A549 (cell line): Measurements from ENCODE around the gene KCNG4. TPM values are rescaled to one million over a fixed set of nuclear protein-coding genes. Genes with fewer than 3 reads are reported as not detected.

Experiments used
- ATAC-seq, 2 experiments: fragments of 200-7000 bp in 1 of 2; fragments of >200 bp in 1 of 2; cut with Nextera tagmentation in 1 of 2; cut with Tn5 transposase in 1 of 2; 3 replicates each; pipeline versions ENCODE4 v1.8.0 to v1.9.1; 2018 to 2020; ENCODE audit warnings: mild to moderate bottlenecking in 1 of 2, moderate library complexity in 1 of 2
- CTCF ChIA-PET: fragments of 300-600 bp; sonication (Branson Sonifier 250); formaldehyde crosslinking; extraction: SDS; loops from one replicate; lab custom pipeline; 2021; ENCODE audit warnings: antibody characterized with exemption, inconsistent platforms; lab: Yijun Ruan, JAX
- POLR2A ChIA-PET: fragments of 350-600 bp; formaldehyde crosslinking; extraction: SDS; loops from one replicate; lab custom pipeline; 2021; ENCODE audit warnings: antibody characterized with exemption, inconsistent platforms; lab: Yijun Ruan, JAX
- DNase-seq, 2 experiments: peaks; one replicate each; pipeline versions ENCODE4 v3.0.0 to v3.0.0-alpha.2; 2011 to 2016; ENCODE audit warnings: low read depth in 1 of 2, low spot score in 1 of 2
- FAIRE-seq: peaks from 2 replicates; lab custom pipeline; 2011; peaks lifted over from hg19 to GRCh38; lab: Jason Lieb, UNC
- H3K27ac ChIP-seq, 2 experiments: fragments of >200 bp; sonication (Bioruptor Twin); formaldehyde crosslinking; 3 replicates each; pipeline ENCODE4 v1.5.1; 2016 to 2017
- H3K4me1 ChIP-seq: fragments of >200 bp; sonication (Bioruptor Twin); formaldehyde crosslinking; 3 replicates; pipeline ENCODE4 v1.6.1; 2016
- H3K4me2 ChIP-seq: fragments of >200 bp; sonication (Bioruptor Twin); formaldehyde crosslinking; 3 replicates; pipeline ENCODE4 v1.6.1; 2016
- H3K4me3 ChIP-seq: fragments of >200 bp; sonication (Bioruptor Twin); formaldehyde crosslinking; 3 replicates; pipeline ENCODE4 v1.5.1; 2016
- H3K9me3 ChIP-seq: fragments of >200 bp; sonication (Bioruptor Twin); formaldehyde crosslinking; 3 replicates; pipeline ENCODE4 v1.6.1; 2016
- CHD2 ChIP-seq: fragments of 150-350 bp; IDR thresholded peaks from 2 replicates; pipeline ENCODE4 v1.6.1; 2014; ENCODE audit warnings: low read length; ENCODE audit not compliant: partially characterized antibody
- CHD4 ChIP-seq: fragments of 200-600 bp; sonication (generic); IDR thresholded peaks from 2 replicates; pipeline ENCODE4 v1.6.1; 2016; ENCODE audit warnings: antibody characterized with exemption, mild to moderate bottlenecking, borderline replicate concordance
- CTCF ChIP-seq: fragments of >200 bp; sonication (Bioruptor Twin); formaldehyde crosslinking; IDR thresholded peaks from 3 replicates; pipeline ENCODE4 v1.5.1; 2016
- E2F6 ChIP-seq: IDR thresholded peaks from 2 replicates; pipeline ENCODE4 v1.6.1; 2012; ENCODE audit warnings: low read depth, borderline replicate concordance
- HES2 ChIP-seq: fragments of >200 bp; sonication (Bioruptor Twin); formaldehyde crosslinking; IDR thresholded peaks from 2 replicates; pipeline ENCODE4 v1.6.1; 2016
- HOXB5 ChIP-seq: fragments of 250-450 bp; sonication (Bioruptor Pico); IDR thresholded peaks from 2 replicates; pipeline ENCODE4 v1.5.0; 2020; ENCODE audit warnings: mild to moderate bottlenecking, moderate library complexity
- KDM5A ChIP-seq: fragments of 200-600 bp; sonication (generic); IDR thresholded peaks from 2 replicates; pipeline ENCODE4 v1.6.1; 2016; ENCODE audit warnings: antibody characterized with exemption, mild to moderate bottlenecking
- MAFK ChIP-seq: fragments of 450-650 bp; IDR thresholded peaks from 2 replicates; pipeline ENCODE4 v1.6.1; 2014; ENCODE audit not compliant: partially characterized antibody
- MYC ChIP-seq: IDR thresholded peaks from 2 replicates; pipeline ENCODE4 v1.6.1; 2012; ENCODE audit warnings: mild to moderate bottlenecking, inconsistent platforms, low read length, improper control_type of control experiment, borderline replicate concordance
- NFE2L2 ChIP-seq: fragments of 150-350 bp; conservative IDR thresholded peaks from 2 replicates; pipeline ENCODE4 v1.6.1; 2014; ENCODE audit warnings: low read length
- NPAS2 ChIP-seq: fragments of 250-450 bp; sonication (Bioruptor Pico); IDR thresholded peaks from 2 replicates; pipeline ENCODE4 v1.8.0; 2022; ENCODE audit warnings: mild to moderate bottlenecking, moderate library complexity, borderline replicate concordance
- POLR2A ChIP-seq: IDR thresholded peaks from 2 replicates; pipeline ENCODE4 v1.6.1; 2012; ENCODE audit warnings: mild to moderate bottlenecking, low read length
- RAD21 ChIP-seq, 2 experiments: fragments of >200 bp in 1 of 2; sonication (Bioruptor Twin) in 1 of 2; formaldehyde crosslinking in 1 of 2; IDR thresholded peaks in 1 of 2; conservative IDR thresholded peaks in 1 of 2; 2 replicates in 1 of 2; 3 replicates in 1 of 2; pipeline ENCODE4 v1.6.1; 2012 to 2018; ENCODE audit warnings: inconsistent platforms in 1 of 2
- RFX5 ChIP-seq: fragments of 450-650 bp; IDR thresholded peaks from 2 replicates; pipeline ENCODE4 v1.7.1; 2014; ENCODE audit warnings: antibody characterized with exemption, mild to moderate bottlenecking, moderate library complexity
- ZFP36 ChIP-seq: fragments of 450-650 bp; IDR thresholded peaks from 2 replicates; pipeline ENCODE4 v1.6.1; 2014; ENCODE audit warnings: borderline replicate concordance; ENCODE audit not compliant: partially characterized antibody
- ZSCAN20 ChIP-seq: fragments of 250-450 bp; sonication (Bioruptor Pico); IDR thresholded peaks from 2 replicates; pipeline ENCODE4 v1.8.0; 2022; ENCODE audit warnings: mild to moderate bottlenecking, moderate library complexity
- WGBS: methylation state at CpG from one replicate; pipeline ENCODE4 v1.1.6; 2017; ENCODE audit errors: missing lambda C conversion rate; 5-methylcytosine and 5-hydroxymethylcytosine counted together
- polyA plus RNA-seq, 4 experiments: library from polyadenylated mRNA; depleted of rRNA in 3 of 4; stranded (reverse); fragments of >200 nt; fragmentation: RNase III in 1 of 4; extraction: RNeasy Plus Mini Kit Qiagen cat#74134 plus additional on column Dnase treatment in 1 of 4; gene quantifications; 2 replicates in 3 of 4; 3 replicates in 1 of 4; pipeline ENCODE4 v1.2.3, GENCODE V29; 2011 to 2017

Gene KCNG4
- polyA plus RNA-seq, 2 of the 4 experiments (the other 2 are of a cell fraction), result not detected

GRCh38 chr16:84240455-84240854, 643 bp upstream of the KCNG4 start:
- no peak for DNase-seq
- H3K9me3 ChIP-seq, result no peaks in the 10 kb centered on the region; the same call in 2 of the 3 replicates
- no peak for ATAC-seq
- H3K4me3 ChIP-seq, result no peak overlapping the region
- TF ChIP-seq HOXB5 (CRISPR knock-in tag) (no peak), MYC (no peak)
- TF ChIP-seq, all 56 proteins: peak for 0
- H3K4me1 ChIP-seq, result no peaks in the 10 kb centered on the region
- H3K4me2 ChIP-seq, result no peak overlapping the region
- FAIRE-seq, result no peak
- CTCF ChIA-PET, result interaction anchor here (0.8 to 1.4 kb wide), 4 partner anchors 9 to 56 kb away, joined by 3 to 4 read pairs (median 4); partner anchors contain the start of gene TAF1C
- no peak overlapping the region for H3K27ac ChIP-seq
- WGBS, result 67% methylated on average over 2 of the region's 2 CpGs
- POLR2A ChIA-PET, result no interaction called here

- no peak for FAIRE-seq
Measured at GRCh38 chr16:84239141-84239769, 557 bp downstream of the KCNG4 start.

GRCh38 chr16:84237994-84238750, 1.6 kb downstream of the KCNG4 start:
- CTCF ChIA-PET, result interaction anchor here (0.7 to 1.3 kb wide), 4 partner anchors 12 to 246 kb away, joined by 3 to 6 read pairs (median 3); no protein-coding TSS in a partner anchor
- POLR2A ChIA-PET, result no interaction called here
- H3K9me3 ChIP-seq, result no peaks in the 10 kb centered on the region
- WGBS, result 65% methylated on average over 17 of the region's 17 CpGs
- ATAC-seq (no peak), FAIRE-seq (no peak)
- no peak overlapping the region for H3K4me3 ChIP-seq
- no peak overlapping the region for H3K27ac ChIP-seq
- no peak overlapping the region for H3K4me2 ChIP-seq
- no peaks in the 10 kb centered on the region for H3K4me1 ChIP-seq
- TF ChIP-seq E2F6, result no peak
- no peak for TF ChIP-seq HES2
- TF ChIP-seq ZFP36, result peak; percentile 21
- TF ChIP-seq, all 56 proteins: peak for 1
- DNase-seq, result no peak

More at GRCh38 chr16:84239141-84239769, 557 bp downstream of the KCNG4 start:
- no peak for TF ChIP-seq ZSCAN20 (CRISPR knock-in tag)
- no peak for TF ChIP-seq RAD21 (conservative IDR thresholded peaks at IDR 0.05 in 1 of 2, IDR thresholded peaks at IDR 0.05 in 1 of 2)
- no peak for TF ChIP-seq NPAS2 (CRISPR knock-in tag)
- no peak for TF ChIP-seq HOXB5 (CRISPR knock-in tag)
- TF ChIP-seq NFE2L2, result no peak
- TF ChIP-seq CHD2, result no peak
- TF ChIP-seq MAFK, result no peak
- no peak for TF ChIP-seq KDM5A
- TF ChIP-seq CTCF, result no peak
- TF ChIP-seq CHD4, result no peak
- no peak for TF ChIP-seq RFX5
- no peak for TF ChIP-seq POLR2A
- TF ChIP-seq, all 56 proteins: peak for 0
- Histone ChIP-seq H3K4me3 (no peak overlapping the region), H3K9me3 (no peaks in the 10 kb centered on the region; the same call in 2 of the 3 replicates), H3K4me1 (no peaks in the 10 kb centered on the region), H3K4me2 (no peak overlapping the region), H3K27ac (no peak overlapping the region)
- no peak for ATAC-seq
- POLR2A ChIA-PET, result no interaction called here
- DNase-seq, result no peak
- 52% methylated on average over 10 of the region's 10 CpGs for WGBS
- CTCF ChIA-PET, result interaction anchor here (0.7 to 1.4 kb wide), 6 partner anchors 10 to 433 kb away, joined by 3 to 6 read pairs (median 3); no protein-coding TSS in a partner anchor
